Measurements from ENCODE around the gene LRBA.

DNA sequence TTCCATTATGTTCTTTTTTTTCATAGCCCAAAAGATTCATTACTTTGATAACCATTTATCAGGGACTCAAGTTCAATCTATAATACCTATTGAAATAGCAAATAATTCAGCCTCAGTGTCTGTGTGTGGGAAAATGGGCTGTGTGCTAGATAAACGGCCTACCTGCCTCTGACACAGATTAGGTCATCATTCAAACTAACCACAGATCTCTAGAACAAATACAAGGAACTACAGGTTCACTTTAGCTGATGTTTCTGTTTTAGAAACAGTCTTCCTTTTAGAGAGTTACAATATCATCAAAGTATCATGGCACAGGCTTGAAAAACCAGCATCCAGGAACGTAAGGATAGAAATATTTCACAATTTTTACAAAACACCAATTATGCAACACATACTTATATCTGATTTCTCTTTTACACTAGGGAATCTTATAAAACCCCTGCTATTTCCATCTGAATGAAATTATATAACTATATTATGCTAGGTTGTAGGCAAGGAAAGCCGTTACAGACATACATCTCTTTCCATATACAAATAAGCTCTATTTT, 489.7 kb downstream of the LRBA start:
- TF ChIP-seq CTCF (IDR thresholded peaks at IDR 0.05; ENCODE audit: low read depth, low read length, poor library complexity, severe bottlenecking): no peak
- TF ChIP-seq EZH2phosphoT487 (IDR thresholded peaks at IDR 0.05; ENCODE audit: borderline replicate concordance, low read length): no peak
